ENCODE data around the gene ARL2BP.
A peak's percentile ranks its signal among the peaks of the same experiment; 100 is the strongest.
"Not testable (repeated sequence)": the region's sequence is repeated elsewhere in the genome, so short reads cannot be mapped to it uniquely, and the experiment has no call there.

Gene ARL2BP

DNA sequence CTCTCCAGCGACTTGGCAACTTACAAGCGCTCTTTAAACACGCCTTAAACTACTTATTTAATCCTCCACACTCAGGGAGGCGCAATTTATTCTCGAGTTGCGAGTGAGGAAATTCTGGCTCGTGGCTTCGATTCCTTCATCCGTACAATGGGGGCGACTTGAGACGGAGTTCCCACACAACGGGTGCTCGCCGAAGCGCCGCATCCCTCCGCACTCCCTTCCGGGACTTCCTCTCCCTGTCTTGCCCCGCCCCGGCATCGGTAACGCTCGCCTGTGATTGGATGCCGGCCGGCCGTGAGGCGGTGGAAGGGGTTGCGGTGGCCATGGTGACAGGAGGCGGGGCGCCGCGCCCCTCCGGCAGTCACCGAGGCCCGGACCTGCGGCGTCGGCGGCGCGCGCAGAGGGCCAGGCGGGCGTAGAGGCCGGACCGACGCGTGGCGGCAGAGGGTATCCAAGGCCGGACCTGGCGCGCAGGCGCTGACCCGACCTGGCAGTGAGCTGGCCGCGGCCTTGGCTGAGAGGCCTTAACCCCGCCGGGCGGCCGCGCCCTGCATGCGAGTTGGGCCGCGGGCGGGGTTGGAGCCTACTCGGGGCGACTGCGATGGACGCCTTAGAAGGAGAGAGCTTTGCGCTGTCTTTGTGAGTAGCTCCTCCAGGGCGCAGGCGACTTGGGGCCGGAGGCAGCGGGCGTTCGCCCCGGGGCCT is at the start of gene ARL2BP:
ARL2BP (plus strand) TSS at position 493 of the 705 bp plus-strand sequence; CDS start at position 602, 109 bp downstream.
- DNase-seq (ENCODE audit: low read depth in 2 of 2), result peak; percentile 92 to 93

DNA sequence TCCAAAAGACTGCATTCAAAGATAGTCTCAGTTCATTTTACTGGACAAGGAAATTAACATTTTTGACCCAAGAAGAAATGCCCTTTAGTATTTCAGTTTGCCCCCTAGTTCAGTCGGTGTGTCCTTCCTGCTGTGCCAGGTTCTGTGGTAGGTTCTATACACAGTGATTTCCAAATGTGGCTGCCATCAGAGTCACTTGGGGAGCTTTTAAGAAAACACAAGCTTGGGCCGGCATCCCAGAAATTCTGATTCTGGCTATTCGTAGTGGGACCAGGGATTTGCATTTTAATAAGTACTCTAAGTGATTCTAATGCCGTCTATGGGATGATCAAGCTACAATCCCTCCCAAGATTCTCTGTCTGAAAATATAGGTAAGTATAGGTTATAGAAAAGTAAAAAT is 48.8 kb upstream of the ARL2BP start:
- DNase-seq (ENCODE audit: low read depth in 2 of 2), result no peak

DNA sequence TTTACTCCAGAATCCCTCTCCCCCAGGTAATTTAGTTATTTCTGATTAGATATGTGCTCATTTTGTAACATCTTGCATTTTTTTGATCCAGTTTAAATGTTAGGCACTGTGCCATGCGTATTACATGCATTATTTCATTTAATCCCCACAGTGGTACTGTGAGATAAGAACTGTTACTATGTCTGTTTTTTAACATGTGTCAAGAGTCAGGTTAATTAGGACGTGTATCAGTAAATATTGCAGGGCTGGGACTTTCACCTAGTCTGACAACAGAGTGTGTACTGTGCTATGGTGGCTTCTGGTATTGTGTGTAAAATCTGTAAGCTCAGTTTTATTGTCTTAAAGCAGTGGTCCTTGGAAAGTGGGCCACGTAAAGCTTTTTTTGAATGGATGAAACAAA is 48.3 kb upstream of the ARL2BP start:
- no peak for DNase-seq (ENCODE audit: low read depth in 2 of 2)

DNA sequence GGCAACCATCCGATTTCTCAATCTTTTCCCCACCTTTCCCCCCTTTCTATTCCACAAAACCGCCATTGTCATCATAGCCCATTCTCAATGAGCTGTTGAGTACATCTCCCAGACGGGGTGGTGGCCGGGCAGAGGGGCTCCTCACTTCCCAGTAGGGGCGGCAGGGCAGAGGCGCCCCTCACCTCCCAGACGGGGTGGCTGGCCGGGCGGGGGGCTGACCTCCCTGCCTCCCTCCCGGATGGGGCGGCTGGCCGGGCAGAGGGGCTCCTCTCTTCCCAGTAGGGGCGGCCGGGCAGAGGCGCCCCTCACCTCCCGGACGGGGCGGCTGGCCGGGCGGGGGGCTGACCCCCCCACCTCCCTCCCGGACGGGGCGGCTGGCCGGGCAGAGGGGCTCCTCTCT is 44.7 kb upstream of the ARL2BP start:
- DNase-seq (ENCODE audit: low read depth in 2 of 2), result not testable (repeated sequence)

DNA sequence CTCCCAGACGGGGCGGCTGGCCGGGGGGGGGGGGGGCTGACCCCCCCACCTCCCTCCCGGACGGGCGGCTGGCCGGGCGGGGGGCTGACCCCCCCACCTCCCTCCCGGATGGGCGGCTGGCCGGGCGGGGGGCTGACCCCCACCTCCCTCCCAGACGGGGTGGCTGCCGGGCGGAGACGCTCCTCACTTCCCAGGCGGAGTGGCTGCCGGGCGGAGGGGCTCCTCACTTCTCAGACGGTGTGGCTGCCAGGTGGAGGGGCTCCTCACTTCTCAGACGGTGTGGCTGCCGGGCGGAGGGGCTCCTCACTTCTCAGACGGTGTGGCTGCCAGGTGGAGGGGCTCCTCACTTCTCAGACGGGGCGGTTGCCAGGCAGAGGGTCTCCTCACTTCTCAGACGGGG is 44.1 kb upstream of the ARL2BP start:
- DNase-seq (ENCODE audit: low read depth in 2 of 2), result not testable (repeated sequence)

DNA sequence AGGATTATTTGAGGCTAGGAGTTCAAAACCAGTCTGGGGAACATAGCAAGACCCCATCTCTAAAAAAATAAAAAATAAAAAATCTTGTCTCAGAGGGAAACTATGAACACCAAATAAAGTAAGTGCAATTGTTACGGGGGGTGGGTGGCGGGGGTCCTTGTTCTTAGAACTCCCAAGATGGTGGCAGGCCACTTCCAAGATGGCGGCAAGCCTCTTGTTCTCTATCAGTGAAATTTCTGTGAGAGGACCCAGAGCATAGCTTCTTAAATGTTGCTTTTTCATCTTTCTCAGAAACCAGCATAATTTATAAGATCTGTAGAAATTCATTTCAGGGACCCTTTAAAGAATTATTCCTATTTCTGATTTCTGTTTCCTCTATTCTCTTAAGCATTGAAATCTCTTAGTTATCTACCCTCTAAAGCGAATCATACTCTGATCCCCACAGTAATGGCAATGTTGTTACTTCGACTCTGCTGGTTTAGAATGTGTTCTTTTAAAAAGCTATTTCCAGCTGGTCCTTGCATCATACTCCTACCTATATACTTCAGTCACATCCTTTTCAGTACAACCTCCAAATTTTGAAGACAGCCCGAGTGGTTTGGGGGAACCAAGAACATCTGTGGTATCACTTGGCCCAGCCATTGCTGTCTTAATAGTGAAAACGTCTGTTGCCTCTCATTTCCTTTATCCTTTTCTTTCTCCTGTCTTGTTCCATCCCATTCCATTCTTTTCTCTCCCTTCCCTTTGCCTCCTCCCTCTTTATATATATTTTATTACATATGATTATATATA is 42.8 kb upstream of the ARL2BP start:
- DNase-seq (ENCODE audit: low read depth in 2 of 2), result no peak

DNA sequence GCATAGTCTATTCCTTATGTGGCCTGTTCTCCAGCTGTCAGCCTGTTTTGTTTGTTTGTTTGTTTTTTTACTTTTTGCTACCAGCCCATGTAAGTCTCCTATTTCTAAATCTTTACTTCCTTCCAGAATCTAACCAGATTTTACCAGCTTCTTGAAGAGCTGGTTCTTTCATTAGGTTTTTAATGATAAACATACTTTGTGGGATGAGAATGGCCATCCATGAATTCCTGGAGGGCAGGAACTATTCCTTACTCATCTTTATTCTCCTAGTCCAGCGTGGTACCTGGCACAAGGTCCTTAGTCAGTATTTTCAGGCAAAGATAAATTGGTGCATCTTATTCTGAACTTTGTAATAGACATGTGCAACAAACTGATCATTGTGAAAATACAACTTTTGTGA is 41.6 kb upstream of the ARL2BP start:
- no peak for DNase-seq (ENCODE audit: low read depth in 2 of 2)

DNA sequence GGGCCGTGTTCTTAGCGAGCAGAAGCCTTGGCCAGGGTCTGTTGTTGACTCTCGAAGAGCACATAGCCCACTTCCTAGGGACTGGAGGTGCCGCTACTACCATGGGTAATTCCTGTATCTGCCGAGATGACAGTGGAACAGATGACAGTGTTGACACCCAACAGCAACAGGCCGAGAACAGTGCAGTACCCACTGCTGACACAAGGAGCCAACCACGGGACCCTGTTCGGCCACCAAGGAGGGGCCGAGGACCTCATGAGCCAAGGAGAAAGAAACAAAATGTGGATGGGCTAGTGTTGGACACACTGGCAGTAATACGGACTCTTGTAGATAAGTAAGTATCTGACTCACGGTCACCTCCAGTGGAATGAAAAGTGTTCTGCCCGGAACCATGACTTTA is 40.4 kb upstream of the ARL2BP start:
- no peak for DNase-seq (ENCODE audit: low read depth in 2 of 2)

DNA sequence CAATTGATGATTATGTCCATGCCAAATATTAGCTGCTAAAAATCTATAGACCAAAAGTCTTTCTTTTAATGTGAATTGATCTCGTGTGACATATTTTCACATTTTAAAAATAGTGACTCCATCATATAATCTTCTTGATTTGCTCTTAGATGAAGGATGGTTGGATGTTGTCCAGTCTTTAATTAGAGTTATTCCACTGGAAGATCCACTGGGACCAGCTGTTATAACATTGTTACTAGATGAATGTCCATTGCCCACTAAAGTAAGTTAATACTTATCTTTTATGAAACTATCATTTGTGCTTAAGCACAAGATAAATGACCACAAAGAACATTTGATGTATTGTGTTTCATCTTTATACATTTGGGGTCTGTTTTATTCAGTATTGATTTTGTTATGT is 36.1 kb upstream of the ARL2BP start:
- DNase-seq (ENCODE audit: low read depth in 2 of 2), result no peak

DNA sequence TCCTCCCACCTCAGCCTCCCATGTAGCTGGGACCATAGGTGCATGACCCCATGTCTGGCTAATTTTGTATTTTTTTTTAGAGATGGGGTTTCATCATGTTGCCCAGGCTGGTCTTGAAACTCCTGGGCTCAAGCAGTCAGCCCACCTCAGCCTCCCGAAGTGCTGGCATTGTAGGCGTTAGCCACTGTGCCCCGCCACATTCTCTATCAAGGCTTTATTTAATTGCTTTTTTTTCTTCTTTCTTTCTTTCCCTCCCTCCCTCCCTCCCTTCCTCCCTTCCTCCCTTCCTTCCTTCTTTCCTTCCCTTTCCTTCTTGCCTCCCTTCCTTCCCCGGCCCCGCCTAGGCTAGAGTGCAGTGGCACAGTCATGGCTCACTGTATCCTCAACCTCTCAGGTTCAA is 35.3 kb upstream of the ARL2BP start:
- DNase-seq (ENCODE audit: low read depth in 2 of 2), result no peak

DNA sequence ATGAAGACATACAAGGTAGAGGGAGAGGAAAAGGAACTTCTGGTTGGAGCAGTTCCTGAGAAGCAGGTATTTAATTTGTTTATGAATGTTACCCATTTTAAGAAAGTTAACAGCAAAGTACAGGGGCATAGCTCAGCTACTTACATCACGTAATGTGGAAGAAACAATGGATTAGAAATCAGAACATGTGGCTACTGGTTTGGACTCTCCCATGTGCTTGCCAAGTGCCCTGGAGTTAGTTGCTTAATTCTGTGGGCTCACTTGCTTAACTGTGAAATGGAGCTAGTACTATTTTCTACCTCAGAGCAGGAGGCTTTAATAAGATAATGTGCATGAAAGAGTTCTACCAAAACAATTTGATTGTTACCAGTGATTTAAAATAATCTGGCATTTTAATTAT is 31.6 kb upstream of the ARL2BP start:
- DNase-seq (ENCODE audit: low read depth in 2 of 2), result no peak

DNA sequence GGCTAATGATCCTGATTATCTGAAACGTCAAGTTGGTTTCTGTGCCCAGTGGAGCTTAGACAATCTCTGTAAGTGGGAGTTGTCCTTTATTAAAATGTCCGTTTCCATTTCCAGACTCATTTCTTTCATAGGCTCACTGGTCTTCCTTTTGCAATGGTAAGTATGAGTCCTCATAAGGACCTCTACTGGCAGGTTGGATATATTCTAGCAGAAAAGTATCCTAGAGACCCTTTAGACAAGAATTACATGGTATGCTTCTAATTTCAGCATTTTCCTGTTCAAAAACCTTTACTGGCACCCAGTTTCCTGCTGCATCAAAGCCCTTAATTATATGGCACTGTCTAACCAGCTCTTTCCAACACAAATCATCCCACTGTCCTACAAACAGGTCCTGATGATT is 28.1 kb upstream of the ARL2BP start:
- no peak for DNase-seq (ENCODE audit: low read depth in 2 of 2)

DNA sequence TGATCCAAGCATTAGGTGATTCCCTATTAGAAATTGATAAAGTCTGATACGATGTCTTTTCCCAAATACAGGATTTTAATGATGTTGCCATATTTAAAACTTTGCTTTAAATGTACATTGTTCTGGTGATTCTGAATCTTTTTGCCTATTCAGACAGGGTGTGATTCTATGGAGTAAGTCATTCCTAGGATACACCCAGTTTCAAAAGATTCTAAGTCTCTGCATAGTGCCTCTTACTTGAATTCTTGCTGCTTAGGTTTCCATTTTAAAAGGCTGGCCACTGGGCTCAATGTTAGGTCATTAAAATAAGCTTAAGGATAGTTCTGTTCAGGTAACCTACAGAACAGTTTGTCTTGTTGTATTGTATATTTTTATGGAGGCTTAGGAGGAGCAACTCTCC is 22.0 kb upstream of the ARL2BP start:
- no peak for DNase-seq (ENCODE audit: low read depth in 2 of 2)

DNA sequence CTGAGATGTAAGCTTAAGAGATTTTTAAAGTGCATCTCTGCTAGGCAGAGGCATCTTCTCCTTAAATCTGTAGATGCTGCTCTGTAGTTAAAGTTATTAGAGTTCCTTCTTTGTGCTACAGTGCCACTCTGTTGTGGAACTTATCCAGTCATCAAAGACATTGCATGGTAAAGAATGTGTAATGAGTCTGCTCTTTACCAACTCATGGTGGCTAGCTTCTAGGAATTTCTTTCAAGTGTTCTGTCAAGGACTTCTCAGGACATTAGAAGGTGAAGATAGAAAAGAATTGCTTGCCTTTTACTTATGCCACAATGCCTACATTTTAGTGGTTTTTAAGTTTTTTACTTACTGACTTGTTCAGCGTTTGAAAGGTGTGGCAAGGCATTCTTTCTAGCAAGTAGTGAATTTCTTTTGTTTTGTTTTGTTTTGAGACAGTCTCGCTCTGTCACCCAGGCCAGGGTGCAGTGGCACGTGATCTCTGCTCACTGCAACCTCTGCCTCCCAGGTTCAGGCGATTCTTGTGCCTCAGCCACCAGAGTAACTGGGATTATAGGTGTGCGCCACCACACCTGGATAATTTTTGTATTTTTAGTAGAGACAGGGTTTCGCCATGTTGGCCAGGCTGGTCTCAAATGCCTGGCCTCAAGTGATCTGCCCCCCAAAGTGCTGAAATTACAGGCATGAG is 20.3 kb upstream of the ARL2BP start:
- no peak for DNase-seq (ENCODE audit: low read depth in 2 of 2)

DNA sequence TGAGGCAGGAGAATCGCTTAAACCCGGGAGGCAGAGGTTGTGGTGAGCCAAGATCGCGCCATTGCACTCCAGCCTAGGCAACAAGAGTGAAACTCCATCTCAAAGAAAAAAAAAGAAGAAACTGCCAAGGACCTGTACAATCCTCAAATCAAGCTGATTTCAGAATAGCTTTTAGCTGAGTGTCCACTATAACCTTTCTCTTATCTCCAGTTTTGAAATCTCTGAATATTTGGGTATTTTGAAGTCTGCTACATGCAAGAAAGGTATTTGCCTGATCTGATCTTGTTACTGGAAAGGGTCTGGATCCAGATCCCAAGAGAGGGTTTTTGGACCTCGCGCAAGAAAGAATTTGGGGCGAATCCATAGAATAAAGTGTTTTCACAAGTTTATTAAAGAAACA is 19.1 kb upstream of the ARL2BP start:
- no peak for DNase-seq (ENCODE audit: low read depth in 2 of 2)

DNA sequence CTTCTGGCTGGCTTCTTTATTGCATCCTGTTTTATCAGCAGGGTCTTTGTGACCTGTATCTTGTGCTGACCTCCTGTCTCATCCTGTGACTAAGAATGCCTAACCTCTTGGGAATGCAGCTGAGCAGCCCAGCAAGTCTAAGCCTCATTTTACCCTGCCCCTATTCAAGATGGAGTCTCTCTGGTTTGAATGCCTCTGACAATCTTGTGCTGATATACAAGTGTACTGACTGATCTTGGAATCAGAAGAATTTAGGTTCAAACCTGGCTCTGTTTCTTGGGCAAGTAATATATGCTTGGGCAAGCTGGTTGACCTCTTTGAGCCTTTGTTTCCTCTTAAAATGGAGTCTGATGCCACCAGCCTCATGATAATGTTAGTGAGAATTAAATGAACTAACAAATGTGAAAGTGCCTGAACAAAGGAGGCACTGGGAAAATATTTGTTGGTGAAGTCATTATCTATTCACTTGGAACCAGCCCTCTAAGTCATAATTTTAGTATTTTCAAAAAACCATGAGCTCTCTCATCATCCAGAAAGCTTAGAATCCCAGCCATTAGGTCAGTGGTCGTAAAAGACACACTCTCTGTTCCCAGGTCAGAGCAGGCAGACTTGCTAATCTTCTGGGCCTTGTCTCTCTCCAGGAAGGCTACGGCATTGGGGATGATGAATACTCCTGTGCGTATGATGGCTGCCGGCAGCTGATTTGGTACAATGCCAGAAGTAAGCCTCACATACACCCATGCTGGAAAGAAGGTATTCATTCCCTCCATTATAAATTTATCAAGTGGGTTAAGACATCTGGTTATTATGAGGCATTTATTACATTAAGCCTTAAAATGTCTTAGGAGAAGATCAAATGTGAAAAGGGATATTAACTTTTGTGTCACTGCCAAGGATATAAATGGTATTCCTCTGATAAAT is 18.1 kb upstream of the ARL2BP start:
- no peak for DNase-seq (ENCODE audit: low read depth in 2 of 2)

DNA sequence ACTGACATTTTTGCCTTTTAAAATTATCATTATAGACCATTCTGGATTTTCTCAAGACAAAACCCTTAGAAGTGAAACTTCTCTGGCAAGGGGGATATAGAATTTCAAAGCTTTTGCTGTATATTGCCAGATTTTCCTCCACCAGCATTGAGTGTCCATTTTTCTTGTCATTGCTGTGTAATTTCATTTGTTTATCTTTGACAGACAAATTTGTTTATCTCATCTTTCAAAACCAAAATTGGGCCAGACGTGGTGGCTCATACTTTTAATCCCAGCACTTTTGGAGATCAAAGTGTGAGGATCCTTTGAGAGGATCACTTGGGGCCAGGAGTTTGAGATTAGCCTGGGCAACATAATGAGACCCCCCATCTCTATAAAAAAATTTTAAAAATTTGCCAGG is 16.0 kb upstream of the ARL2BP start:
- no peak for DNase-seq (ENCODE audit: low read depth in 2 of 2)

DNA sequence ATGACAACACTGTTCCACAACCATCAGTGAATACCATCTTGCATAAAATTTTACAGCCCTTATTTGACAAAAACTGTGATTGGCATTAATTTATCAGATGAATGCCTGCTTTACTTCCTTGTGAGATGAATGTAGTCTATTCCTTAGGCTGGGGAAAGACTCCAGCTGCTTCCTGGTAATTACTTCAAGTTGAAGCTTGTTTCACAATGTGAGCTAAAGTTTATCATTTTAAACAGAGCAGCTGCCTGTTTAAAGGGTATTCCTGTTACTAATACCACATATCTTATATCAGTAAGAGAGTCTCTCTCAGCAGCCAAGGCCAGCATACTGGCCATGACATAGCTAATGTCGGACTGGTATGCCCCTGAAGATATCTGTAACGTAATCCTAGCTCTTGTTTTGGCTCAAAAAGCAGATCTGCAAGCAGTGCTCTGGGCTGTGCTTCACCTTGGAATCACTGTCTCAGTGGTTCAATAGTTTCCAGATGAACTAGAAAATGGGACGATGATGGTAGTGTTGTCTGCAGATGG is 13.2 kb upstream of the ARL2BP start:
- DNase-seq (ENCODE audit: low read depth in 2 of 2), result no peak

DNA sequence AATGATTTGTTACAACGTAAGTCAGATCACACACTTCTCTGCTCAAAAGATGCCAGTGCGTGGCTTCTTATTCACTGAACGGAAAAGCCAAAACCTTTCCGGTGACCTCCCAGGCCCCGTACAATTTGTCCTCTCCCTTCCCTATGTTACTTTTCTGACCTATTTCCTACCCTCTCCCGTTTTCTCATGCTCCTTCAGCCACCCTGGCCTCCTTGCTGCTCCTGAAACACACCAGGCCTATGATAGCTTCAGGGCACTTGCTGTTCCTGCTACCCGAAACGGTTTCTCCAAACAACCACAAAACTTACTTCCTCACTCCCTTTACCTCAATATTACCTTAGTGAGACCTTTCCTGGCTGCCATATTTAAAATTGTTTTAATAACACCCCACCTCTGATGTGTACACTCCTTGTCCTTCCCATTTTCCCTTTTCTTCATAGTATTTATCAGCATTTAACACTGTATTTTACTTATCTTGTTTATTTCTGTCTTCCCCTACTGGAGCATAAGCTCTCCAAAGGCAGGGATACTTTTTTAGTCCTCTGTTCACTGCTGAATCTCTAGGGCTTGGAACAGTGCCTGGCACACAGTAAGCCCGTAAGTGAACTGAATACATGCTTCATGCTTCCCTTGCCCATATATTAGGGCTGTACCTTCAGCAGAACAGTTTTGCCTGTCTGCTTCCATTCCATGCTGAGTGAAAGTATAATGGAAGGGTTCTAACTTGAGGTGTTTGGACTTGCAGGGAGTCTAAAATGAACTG is 10.9 kb upstream of the ARL2BP start:
- no peak for DNase-seq (ENCODE audit: low read depth in 2 of 2)

DNA sequence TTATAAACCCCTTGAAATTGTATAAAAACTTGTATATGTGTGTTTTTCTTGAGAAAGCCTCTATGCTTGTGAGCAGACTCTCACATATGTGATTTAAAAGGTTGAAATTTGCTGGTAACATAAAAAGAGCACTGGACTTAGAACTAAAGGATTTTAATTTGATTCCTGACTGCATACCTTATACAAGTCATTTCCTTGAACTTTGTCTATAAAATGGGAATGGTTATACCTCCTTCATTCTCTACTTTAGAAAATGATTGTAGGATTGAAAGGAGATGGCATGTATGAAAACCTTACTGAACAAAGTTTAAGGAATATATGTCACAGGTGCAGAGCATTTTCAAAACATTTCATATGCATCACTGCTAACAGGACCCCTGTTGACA is 10.4 kb upstream of the ARL2BP start:
- no peak for DNase-seq (ENCODE audit: low read depth in 2 of 2)
